Measurements from ENCODE around the gene SYNGR4.

Gene SYNGR4

DNA sequence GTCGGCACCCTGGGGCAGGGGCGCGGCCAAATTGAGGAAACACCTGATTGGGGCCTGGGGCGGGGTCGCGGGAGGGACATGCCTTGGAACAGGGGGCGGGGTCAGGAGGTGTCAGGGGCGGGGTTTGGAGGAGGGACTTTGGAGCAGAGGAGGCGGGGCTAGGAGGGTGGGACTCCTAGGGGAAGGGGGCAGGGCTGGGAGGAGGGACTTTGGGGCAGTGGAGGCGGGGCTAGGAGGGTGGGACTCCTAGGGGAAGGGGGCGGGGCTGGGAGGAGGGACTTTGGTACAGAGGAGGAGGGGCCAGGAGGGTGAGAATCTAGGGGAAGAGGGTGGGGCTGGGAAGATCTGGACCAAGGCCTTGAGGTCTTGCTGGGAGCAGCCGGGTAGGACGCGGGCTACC lies 51.2 kb downstream of the SYNGR4 start:
- H3K4me1 Mint-ChIP-seq (ENCODE audit: low read depth) = peaks cover 31% of the 10 kb centered on the region

DNA sequence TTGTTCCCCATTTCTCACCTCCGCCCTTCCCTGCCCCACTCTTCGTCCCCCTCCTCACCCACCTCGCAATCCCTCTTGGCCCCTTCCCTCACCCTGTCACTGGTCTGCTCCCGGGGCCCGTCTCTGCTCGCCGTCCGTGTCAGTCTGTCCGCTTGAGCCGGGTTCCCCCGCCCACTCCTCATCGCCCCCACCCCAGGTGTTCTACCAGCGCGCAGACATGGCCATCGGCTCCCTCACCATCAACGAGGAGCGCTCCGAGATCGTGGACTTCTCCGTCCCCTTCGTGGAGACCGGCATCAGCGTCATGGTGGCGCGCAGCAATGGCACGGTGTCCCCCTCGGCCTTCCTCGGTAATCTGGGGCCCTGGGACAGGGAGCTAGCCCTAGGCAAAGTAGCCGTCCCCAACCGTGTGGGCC lies 51.6 kb downstream of the SYNGR4 start:
- no peak overlapping the region for H3K4me3 Mint-ChIP-seq
- peaks cover 20% of the 10 kb centered on the region for H3K27me3 Mint-ChIP-seq
- no peaks in the 10 kb centered on the region for H3K36me3 Mint-ChIP-seq (ENCODE audit: low read depth)
- H3K4me1 Mint-ChIP-seq (ENCODE audit: low read depth) = peaks cover 31% of the 10 kb centered on the region
- H3K27ac Mint-ChIP-seq = no peak overlapping the region
- no peaks in the 10 kb centered on the region for H3K9me3 Mint-ChIP-seq

More for the DNA sequence above, 51.2 kb downstream of the SYNGR4 start:
- H3K27me3 Mint-ChIP-seq = peaks cover 20% of the 10 kb centered on the region
- no peaks in the 10 kb centered on the region for H3K36me3 Mint-ChIP-seq (ENCODE audit: low read depth)
- no peaks in the 10 kb centered on the region for H3K9me3 Mint-ChIP-seq
- no peak overlapping the region for H3K4me3 Mint-ChIP-seq
- no peak overlapping the region for H3K27ac Mint-ChIP-seq

DNA sequence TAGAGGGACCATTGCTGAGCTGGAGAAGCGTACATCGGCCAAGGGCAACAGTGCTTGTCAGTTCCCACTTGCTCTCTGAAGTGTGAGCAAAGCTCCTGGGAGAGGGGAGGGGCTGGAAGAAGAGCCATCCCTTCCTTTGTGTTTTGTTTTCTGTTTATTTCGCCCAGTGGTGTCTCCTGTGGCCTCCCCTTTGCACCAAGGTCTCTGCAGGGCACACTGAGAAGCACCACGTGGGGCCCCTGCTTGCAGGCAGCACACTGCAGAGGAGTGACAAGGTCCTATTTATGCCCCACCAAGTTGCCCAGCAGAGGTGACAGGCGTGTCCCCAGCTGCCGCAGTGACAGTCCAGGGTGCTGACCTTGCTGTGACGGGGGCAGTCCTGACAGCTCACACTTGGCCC lies 53.3 kb downstream of the SYNGR4 start:
- H3K4me1 Mint-ChIP-seq (ENCODE audit: low read depth) = peaks cover 31% of the 10 kb centered on the region
- H3K36me3 Mint-ChIP-seq (ENCODE audit: low read depth) = no peaks in the 10 kb centered on the region
- H3K27ac Mint-ChIP-seq = no peak overlapping the region
- H3K9me3 Mint-ChIP-seq = no peaks in the 10 kb centered on the region
- peaks cover 20% of the 10 kb centered on the region for H3K27me3 Mint-ChIP-seq
- no peak overlapping the region for H3K4me3 Mint-ChIP-seq

DNA sequence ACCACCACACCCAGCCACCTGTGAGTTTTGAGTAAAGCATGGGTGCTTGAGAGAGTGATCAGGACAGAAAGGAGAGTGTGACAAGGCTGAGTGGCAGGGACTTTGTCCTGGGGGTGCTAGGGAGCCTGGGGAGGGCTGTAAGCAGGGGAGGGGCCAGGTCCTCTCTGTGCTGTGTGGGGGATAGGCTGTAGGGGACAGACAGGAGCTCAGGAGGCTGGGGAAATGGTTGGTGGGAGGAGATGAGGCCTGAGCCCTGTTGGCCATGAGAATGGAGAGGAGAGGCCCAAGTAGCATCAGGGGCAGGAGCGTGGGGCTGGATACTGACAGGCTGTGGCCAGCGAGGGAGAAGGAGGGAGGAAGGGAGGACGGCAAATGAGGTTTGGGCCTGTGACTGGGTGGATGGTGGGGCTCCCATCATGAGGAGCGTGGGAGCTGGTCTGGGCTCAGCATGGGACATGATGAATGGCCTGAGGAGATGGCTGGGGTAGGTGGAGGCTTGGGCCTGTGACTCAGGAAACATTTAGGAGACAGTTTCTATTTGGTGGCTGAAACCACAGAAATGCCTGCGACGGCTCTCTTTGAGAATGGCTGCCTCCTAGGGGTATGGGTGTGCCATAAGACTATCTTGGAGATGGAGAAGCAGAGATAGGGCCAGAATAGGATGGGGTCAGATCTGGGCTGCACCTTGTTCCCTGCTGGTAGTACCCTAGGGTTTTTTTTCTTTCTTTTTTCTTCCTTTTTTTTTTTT lies 54.3 kb downstream of the SYNGR4 start:
- H3K27me3 Mint-ChIP-seq = peaks cover 23% of the 10 kb centered on the region
- peaks cover 34% of the 10 kb centered on the region for H3K4me1 Mint-ChIP-seq (ENCODE audit: low read depth)
- H3K27ac Mint-ChIP-seq = peak overlapping the region; percentile 88
- no peaks in the 10 kb centered on the region for H3K9me3 Mint-ChIP-seq
- H3K36me3 Mint-ChIP-seq (ENCODE audit: low read depth) = no peaks in the 10 kb centered on the region
- peak overlapping the region; percentile 71 for H3K4me3 Mint-ChIP-seq

DNA sequence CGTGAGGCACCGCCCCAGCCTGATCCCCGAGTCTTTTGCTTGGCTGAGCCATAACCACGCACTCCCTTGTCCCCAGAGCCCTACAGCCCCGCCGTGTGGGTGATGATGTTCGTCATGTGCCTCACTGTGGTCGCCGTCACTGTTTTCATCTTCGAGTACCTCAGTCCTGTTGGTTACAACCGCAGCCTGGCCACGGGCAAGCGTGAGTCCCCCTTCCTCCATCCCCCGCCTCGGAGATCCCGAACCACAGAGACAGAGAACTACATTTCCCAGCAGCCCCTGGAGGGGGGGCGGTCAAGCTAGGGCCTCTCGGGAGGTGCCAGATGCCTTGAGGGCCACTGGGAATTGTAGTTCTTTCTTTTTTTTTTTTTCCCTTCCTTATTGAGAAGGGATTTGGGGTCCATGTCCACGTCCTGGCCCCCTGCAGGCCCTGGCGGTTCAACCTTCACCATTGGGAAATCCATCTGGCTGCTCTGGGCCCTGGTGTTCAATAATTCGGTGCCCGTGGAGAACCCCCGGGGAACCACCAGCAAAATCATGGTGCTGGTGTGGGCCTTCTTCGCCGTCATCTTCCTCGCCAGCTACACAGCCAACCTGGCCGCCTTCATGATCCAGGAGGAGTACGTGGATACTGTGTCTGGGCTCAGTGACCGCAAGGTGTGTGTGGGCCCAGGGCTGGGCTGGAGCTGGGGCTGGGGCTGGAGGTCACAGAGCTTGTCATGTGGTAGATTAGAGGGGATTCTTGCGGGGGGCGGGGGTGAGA lies 55.2 kb downstream of the SYNGR4 start:
- Mint-ChIP-seq H3K4me3 (peak overlapping the region; percentile 71), H3K27me3 (peaks cover 20% of the 10 kb centered on the region), H3K27ac (peak overlapping the region; percentile 88), H3K4me1 (ENCODE audit: low read depth) (peaks cover 36% of the 10 kb centered on the region), H3K36me3 (ENCODE audit: low read depth) (no peaks in the 10 kb centered on the region), H3K9me3 (no peaks in the 10 kb centered on the region)

DNA sequence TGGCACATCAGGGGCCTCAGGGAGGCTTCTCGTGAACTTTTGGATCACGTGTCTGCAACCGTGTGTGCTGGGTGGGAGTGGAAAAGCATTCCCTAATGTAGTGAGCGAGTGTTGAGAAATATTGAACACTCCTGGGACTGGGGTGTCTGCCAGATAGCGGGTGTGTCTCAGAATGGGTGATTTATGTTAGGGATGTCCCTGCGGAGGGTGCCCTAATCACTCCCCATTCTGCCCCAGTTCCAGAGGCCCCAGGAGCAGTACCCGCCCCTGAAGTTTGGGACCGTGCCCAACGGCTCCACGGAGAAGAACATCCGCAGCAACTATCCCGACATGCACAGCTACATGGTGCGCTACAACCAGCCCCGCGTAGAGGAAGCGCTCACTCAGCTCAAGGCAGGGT lies 57.4 kb downstream of the SYNGR4 start:
- Mint-ChIP-seq H3K27ac (no peak overlapping the region), H3K9me3 (no peaks in the 10 kb centered on the region), H3K4me1 (ENCODE audit: low read depth) (peaks cover 32% of the 10 kb centered on the region), H3K27me3 (peaks cover 9% of the 10 kb centered on the region), H3K4me3 (no peak overlapping the region), H3K36me3 (ENCODE audit: low read depth) (no peaks in the 10 kb centered on the region)

DNA sequence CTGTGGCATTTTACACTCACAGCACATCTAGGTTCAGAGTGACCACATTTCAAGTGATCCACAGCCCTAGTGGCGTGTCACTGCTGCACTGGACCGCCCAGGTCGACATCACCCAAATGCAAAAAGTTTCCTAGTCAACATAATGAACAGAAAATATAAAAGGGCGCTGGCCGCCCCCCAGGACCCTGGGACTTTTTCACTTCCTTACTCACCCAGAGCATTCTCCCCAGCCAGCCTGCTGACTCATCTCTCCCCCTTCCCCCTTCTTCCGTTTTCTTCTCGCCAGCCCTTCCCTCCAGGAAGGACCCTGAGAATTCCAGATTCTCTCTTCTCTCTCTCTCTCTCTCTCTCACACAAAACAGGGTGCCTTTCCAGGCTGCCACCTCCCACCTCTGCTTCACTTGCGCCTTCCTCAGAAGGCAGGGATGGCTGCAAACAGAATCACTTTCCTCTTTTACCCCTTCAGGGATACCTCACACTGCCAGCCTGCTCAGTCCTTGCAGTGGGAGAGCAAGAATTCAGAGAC lies 60.6 kb downstream of the SYNGR4 start:
- H3K4me1 Mint-ChIP-seq (ENCODE audit: low read depth) = peaks cover 12% of the 10 kb centered on the region
- H3K4me3 Mint-ChIP-seq = peak overlapping the region; percentile 42
- H3K27me3 Mint-ChIP-seq = peaks cover 3% of the 10 kb centered on the region
- H3K36me3 Mint-ChIP-seq (ENCODE audit: low read depth) = no peaks in the 10 kb centered on the region
- H3K9me3 Mint-ChIP-seq = no peaks in the 10 kb centered on the region
- peak overlapping the region; percentile 38 for H3K27ac Mint-ChIP-seq
